ENCODE data around the gene FBLN7.
A peak's percentile ranks its signal among the peaks of the same experiment; 100 is the strongest.
"Not testable (repeated sequence)": the region's sequence is repeated elsewhere in the genome, so short reads cannot be mapped to it uniquely, and the experiment has no call there.

The FBLN7 gene, protein sequence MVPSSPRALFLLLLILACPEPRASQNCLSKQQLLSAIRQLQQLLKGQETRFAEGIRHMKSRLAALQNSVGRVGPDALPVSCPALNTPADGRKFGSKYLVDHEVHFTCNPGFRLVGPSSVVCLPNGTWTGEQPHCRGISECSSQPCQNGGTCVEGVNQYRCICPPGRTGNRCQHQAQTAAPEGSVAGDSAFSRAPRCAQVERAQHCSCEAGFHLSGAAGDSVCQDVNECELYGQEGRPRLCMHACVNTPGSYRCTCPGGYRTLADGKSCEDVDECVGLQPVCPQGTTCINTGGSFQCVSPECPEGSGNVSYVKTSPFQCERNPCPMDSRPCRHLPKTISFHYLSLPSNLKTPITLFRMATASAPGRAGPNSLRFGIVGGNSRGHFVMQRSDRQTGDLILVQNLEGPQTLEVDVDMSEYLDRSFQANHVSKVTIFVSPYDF
- 22.0 to 93.2 (median 38.1) reads per million in 3 experiments for total RNA-seq

DNA sequence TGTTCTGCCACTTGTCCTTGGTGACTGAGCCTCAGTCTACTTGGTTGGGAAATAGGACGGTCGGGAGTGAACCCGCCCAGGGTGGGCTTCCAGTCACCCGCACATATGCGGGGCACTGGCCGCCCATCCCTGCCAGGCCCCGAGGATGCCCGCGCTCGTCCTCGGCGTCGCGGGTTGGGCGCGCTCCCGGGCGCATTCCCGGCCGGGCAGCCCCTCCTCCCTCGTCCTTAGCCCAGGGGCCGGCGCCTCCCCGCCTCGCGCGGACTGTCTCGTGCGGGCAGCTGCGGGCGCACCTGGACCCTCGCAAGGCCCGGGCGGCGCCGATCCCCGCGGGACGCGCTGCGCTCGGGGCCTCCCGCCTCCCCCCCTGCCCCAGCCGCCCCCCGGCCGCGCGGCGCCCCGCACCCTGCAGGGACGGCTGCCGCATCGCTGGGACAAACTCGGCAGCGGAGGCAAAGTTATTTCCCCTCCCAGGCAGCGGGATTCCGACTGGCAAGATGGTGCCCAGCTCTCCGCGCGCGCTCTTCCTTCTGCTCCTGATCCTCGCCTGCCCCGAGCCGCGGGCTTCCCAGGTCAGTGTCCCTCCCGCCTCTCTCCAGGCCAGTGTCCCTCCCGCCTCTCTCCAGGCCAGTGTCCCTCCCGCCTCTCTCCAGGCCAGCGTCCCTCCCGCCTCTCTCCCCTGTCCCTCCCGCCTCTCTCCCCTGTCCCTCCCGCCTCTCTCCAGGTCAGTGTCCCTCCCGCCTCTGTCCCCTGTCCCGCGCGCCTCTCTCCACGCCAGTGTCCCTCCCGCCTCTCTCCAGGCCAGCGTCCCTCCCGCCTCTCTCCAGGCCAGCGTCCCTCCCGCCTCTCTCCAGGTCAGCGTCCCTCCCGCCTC lies at the start of gene FBLN7:
Gene FBLN7 (plus strand): TSS at position 227 of the 874 bp plus-strand sequence. CDS start 271 bp downstream, at position 498.
- DNase-seq: no peak

DNA sequence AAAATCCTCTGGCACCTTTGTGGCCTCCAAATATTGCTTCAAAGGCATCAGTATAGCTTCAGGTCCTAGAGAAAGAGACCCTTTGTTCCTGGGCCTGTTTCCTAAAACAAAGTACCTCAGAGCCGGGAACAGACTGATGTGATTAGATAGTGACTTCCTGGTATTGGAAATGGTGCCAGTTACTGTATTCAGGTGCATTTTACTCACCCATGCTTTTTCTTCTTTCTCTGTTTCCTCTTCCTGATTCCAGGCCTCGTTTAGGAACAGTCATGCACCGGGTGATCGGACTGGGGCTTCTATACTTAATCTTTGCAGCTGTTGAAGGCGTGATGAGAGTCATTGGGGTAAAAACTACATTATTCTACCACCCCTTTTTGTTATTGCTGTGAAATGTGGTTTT lies 48.8 kb upstream of the FBLN7 start:
- no peak for DNase-seq

- DNase-seq: no peak
Measured at GRCh38 chr2:112092286-112093041, 45.7 kb upstream of the FBLN7 start.

DNA sequence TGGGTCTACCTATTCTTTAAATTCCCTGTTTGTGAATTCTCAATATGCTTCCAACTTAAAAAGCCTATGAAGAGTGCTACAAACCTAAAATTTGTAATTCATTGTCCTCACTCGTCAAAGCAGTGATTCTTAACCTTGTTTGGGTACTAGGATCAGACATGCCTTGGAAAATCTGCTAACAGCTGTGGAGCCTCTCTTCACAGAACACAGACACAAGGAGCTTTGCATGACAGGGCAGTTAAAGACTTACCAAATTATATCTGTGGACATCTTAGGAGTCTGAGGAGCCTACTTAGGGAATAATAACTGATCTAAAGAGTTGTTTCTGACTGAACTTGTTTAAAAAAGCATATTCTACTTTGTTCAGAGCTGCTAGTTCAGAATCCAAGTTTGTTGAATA lies 45.0 kb upstream of the FBLN7 start:
- no peak for DNase-seq

DNA sequence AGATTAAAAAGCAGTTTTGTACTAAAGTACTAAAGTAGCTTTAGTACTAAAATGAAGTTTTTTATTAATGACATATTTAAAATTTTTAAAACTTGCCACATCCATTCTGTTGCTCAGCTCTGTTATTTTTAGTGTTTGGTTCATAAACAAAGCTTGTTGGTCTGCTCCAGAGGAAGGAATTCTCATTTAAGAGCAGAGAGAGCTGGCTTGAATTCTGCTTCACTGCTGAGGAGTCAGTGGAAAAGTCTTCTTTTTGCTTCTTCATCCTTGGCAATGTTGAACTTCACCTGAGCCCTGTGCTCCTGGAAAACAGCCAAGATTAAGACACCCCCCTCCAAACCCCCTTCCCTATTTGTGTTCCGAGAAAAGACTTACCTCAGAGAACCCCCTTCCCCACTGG lies 42.5 kb upstream of the FBLN7 start:
- no peak for DNase-seq

- no peak for DNase-seq
Measured at GRCh38 chr2:112096098-112096497, 42.1 kb upstream of the FBLN7 start.

GRCh38 chr2:112108178-112108832 lies 29.9 kb upstream of the FBLN7 start:
- no peak for DNase-seq

DNA sequence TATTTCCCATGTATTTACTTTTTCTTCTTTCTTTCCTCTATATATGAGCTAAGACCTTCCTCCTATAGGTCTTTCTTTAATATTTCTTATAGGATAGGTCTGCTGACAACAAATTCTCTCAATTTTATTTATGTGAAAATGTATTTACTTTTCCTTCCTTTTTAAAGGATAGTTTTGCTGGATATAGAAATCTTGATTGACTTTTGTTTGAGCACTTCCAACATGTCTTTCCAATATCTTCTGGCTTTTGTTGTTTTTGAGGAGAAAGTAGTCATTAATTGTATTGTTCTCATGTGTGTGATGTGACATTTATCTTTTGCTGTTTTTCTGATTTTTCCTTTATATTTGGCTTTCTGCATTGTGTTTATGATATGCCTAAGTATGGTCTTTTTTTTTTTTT lies 28.9 kb upstream of the FBLN7 start:
- no peak for DNase-seq

GRCh38 chr2:112110966-112111365 lies 27.2 kb upstream of the FBLN7 start:
- DNase-seq: no peak

GRCh38 chr2:112113354-112113753 lies 24.8 kb upstream of the FBLN7 start:
- DNase-seq: not testable (repeated sequence)

GRCh38 chr2:112118148-112118547 lies 20.0 kb upstream of the FBLN7 start:
- no peak for DNase-seq

DNA sequence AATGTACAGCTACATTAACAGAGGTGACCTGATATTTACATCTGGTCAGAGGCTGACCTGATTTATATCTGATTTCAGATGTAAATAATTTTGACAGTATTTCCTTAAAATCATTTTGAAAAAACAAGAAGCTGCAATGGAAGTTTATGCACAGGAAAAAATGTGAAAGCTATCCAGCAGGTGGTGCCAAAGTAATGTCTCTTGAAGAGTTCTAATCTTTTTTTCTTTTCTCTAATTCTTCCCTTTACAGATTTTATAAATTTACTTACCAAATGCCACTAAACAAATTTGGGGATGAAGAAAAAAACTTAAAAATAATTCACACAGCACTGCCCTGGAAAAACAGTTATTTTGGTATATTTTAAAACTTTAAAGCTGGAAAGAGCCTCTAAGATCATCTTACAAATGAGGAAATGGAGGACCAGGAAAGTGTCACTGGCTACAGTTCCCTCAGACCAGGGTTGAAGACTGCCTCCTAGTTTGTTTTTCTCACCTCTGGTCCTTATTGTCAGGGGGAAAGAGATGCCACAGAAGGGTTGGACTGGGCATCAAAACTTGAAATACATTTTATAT lies 16.4 kb upstream of the FBLN7 start:
- peak; percentile 45 for DNase-seq

DNA sequence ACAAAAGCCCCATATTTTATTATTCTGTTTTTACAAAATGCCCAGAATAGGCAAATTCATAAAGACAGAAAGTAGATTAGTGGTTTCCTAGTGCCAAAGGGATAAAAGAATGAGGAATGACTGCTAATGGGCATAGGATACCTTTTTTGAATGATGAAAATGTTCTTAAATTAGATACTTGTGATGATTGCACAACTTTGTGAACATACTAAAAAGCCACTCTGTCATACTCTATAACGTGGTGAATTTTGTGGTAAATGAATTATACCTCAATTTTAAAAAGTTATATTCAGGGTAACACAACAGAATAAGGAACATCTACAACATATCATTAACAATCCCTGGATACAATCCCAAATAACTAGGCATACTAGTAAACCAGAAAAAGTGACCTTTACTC lies 9.1 kb upstream of the FBLN7 start:
- DNase-seq: no peak

DNA sequence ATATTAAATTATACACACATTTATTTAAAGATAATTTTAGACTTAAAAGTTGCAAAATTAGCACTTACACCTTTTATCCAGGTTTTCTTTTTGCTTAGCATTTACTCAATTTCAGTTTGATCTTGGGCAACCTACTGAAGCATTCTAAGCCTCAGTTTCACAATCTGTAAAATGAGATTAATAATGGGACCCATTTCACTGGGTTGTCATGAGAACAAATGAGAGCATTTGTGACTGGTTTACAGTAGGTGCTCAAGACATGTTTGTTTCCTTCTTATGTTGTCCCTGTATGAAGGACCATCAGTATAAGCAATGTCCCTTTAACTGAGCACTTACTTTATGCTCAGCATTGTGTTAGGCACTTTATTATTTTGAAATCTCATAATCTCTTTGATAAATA lies 4.8 kb upstream of the FBLN7 start:
- DNase-seq: no peak

- DNase-seq: no peak
Measured at GRCh38 chr2:112134120-112134519, 4.1 kb upstream of the FBLN7 start.

DNA sequence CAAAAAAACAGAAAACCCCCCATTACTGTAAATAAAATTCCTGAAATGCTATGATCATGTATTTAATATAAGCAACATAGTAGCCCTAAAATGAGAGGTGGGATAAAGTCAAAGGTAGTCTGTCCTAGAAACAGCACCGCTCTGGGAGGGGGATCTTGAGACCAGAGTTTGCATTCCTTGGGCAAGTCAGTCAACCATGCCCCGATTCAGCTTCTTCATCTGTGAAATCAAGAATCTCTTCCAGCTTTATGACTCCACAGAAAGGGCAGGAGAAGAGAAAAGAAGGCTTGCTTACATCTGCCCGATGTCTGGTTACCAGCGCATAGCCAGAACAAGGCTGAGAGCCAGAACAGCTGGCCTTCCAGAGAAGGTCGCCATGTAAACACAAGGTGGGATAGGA lies 2.1 kb upstream of the FBLN7 start:
- no peak for DNase-seq

GRCh38 chr2:112137516-112138158 lies 548 bp upstream of the FBLN7 start:
- no peak for DNase-seq

DNA sequence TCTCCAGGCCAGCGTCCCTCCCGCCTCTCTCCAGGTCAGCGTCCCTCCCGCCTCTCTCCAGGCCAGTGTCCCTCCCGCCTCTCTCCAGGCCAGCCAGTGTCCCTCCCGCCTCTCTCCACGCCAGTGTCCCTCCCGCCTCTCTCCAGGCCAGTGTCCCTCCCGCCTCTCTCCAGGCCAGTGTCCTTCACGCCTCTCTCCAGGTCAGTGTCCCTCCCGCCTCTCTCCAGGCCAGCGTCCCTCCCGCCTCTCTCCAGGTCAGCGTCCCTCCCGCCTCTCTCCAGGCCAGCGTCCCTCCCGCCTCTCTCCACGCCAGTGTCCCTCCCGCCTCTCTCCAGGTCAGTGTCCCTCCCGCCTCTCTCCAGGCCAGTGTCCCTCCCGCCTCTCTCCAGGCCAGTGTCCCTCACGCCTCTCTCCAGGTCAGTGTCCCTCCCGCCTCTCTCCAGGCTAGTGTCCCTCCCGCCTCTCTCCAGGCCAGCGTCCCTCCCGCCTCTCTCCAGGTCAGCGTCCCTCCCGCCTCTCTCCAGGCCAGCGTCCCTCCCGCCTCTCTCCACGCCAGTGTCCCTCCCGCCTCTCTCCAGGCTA lies 939 bp downstream of the FBLN7 start:
- DNase-seq: not testable (repeated sequence)

- DNase-seq: not testable (repeated sequence)
Measured at GRCh38 chr2:112139661-112140204, 1.5 kb downstream of the FBLN7 start.

DNA sequence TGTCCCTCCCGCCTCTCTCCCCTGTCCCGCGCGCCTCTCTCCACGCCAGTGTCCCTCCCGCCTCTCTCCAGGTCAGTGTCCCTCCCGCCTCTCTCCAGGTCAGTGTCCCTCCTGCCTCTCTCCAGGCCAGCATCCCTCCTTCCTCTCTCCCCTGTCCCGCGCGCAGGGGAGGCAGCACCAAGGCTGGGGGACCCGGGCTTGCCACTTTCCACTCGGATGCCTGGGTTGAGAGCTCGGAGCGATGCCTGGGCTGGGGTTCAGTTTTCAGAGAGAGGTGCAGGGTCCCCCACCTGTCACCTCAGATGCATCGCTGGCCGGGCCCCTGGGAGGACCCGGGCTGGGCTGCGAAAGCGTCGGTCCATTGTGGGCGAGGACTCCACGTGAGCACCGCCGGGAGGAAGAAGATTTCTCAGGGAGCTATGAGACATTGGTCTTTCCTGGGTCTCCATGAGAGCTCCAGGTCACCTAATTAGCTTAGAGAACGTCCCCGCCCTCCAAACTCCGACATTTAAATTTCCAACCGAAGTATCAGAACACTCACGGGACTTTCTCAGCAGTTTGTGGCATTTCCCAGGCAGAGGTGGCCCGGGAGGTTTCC lies 2.1 kb downstream of the FBLN7 start:
- DNase-seq: no peak
